ENCODE results near the gene IGFBP2.

IGFBP2 gene

DNA sequence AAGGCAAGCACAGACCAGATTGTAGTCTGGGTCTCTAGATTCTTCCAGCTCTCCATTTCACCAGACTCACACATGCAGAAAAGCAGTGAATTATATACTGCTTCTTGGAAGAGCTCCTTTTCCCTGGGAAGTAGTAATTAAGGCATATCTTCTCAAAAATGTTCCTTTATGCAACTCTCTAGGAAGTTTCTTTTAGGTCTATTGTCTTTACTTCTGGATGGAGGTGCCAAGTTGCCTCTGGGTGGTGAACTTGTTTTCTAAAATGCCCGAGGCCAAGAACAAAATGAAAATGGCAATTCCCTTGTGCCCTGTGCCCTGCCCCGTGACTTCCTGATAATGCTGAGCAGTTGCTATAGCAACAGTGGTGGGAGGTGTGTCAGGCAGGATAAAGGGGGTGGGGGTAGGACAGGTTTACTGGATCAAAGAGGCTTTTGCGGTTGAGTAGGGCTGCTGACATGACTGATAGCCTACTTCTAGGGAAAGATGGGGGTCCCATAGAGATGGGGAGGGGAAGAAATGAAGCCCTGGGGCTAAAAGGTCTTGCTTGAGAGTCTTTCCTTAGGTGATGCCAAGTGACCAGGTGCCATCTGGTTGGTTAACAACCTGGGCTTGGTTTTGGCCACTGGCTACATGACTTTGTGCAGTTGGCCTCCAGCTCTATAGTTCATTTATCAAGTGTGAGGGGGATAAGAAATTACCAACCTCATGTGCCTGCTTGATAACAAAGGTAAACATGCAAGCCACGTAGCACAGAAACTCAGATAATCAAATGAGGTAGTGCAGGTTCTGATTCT, 11.8 kb downstream of the IGFBP2 start:
- no peak for DNase-seq

DNA sequence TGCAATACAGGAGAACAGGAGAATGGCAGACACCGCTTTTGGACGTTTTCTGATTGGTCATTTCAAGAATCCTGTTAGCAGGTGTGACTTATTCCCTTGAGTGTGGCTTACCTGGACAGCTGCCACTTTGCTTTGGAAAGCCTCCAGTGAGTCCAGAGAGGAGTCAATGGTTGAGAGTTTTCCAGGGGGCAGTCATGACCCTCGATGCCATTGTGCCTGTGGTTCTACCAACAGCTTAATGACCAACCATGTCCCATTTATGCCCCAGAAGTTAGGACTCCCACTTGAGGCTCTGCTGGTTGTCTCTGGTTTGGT, 12.4 kb downstream of the IGFBP2 start:
- DNase-seq, result no peak

DNA sequence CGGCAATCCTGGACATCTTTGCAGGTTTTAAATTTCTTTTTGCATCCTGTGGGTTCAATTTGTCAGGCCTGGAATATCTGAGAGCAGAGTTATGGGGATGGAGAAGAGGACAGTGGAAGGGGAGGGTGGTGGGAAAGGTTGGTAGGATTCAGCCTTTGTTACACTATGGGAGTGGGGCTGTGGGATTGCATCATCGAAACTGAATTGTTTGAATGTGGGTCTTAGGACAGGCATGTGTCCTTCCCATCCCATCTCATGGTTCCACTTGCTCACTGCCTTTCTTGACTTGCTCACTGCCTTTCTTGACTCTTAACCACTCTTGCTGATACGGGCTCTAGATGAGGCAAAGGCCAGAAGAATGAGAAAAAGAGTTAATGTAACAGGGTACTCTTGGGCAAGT, 12.9 kb downstream of the IGFBP2 start:
- no peak for DNase-seq

DNA sequence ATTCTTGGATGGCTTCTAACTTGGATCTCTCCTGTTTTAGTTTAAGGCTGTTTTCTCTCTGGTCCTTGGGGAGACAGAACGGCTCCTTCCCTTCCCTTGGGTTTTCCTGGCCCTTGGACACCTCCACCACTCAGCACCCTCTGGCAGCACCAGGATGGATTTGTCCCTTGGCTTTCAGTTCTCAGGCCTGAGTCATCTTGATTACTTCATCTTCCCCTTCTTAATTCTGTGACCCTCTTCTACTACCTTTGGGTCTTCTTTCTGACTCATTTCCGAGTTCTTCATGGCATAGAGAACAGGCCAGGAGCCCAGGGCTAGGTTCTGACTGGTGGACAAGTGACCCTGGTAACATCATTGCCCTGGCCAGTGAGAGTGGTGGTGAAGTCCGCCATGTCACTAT, 14.9 kb downstream of the IGFBP2 start:
- DNase-seq, result no peak

DNA sequence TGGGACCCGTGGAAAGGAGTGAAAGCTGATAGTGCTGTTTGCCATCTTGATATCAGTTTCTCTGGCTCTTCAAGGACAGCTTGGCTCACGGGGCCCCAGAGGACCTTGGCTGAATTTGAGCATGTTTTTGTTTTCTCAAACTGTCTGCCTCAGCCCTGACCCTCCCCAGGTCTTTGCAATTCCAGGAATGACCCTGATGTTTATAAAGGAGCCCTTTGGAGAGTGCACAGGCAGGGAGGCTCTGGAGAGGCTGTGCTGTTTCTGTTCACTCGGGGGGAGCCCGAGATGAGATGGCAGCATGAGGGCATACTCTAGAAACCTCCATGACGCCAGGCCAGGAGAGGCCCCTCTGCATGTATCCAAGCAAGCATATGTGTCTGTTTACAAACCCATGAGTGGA, 16.4 kb downstream of the IGFBP2 start:
- DNase-seq, result no peak

DNA sequence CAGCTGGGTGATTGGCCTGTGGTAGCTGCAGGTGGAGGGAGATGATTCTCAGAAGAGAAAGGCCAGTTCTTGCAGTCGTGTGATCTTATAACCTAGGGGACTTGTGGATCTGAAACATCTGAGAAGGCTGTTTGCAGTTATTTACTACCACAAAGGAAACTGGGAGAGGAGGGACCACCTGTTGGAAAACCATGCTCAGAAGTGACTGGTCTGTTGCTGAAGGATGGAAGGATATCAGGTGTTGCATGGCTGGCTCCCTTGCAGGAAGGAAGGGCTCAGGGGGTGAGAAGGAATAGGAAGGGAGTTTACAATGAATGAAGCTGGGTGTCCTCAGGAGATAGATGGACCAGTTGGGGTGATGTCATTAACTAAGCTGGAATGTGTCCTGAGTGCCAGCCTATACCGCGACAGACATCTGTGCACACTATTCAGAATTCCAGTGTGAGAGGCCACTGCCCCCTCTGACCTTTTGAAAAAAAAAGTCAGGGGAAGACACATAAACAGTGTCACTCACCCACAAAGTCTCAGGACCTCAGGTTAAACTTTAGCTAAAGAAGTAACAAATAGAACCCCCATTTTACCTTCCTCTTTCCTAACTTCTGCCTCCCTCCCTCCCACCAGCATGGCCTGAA, 17.5 kb downstream of the IGFBP2 start:
- no peak for DNase-seq

DNA sequence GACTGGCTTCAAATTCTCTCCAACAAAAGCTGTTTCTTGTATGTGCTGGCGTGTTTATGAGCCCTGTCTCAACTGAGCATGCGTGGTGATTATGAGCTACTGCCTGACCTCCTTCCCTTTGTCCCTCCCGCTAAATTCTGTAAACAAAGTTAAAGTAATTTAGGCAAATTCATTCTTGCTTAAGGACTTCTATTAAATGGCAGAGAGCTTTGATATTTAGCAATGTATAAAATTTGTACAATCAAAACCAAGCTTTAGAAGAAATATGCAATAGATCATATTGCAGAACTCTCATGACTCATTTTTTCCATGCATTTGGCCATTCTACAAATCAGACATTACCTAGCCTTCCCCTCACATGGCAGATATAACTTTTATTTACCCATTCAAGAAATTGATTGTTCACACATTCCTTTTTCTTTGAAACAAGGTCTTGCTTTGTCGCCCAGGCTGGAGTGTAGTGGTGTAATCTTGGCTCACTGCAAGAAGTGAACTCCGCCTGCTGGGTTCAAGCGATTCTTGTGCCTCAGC, 18.2 kb downstream of the IGFBP2 start:
- no peak for DNase-seq

DNA sequence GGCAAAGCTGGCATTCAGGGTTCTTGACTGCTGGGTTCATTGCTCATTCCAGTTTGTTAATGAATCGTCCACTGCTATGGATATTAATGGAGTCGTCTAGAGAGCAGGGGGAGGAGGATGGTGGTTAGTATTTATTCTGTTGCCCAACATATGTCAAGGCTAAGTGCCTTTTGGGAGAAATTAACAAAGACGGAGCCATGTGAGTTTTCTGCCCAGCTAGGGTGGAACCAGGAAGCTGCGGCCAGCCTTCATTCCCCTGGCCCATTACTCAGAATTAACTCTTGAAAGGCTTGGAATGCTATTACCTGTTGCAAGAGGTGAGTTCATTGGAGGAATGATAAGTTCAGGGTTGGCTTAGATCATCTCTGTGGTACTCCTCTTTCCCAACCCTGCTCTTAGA, 19.3 kb downstream of the IGFBP2 start:
- DNase-seq, result no peak

DNA sequence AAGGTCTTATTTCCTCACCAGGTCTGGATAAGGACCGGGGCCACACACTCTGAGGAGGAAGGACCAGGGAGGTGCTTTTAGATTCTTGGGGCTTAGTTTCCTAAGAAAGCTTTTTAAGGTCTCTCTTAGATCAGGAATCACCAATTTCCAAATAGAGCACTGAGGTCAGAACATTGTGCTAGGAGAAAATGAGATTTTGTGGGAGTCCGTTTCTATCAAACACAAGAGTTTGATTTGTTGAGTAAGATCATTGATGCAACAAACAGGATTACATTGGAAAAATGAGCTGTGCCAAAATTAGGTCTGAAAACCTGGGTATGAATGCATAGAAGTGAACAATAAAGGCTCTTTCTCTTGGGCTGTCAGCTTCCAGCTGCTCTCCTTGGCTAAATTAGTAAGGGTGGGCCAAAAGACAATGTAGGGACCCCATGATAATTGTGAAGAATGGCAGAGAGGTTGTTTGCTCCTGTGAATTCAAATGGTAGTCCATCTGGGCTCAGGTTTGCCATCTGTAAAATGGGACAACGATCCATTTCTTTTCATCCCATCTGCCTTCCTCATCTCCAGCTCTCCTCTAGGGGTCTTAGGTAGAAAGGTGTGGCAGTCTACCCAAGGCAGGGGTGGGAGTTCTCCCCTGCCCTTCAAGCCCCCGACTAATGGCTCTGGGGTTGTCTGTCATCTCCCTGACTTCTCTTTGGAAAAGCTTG, 20.0 kb downstream of the IGFBP2 start:
- no peak for DNase-seq

DNA sequence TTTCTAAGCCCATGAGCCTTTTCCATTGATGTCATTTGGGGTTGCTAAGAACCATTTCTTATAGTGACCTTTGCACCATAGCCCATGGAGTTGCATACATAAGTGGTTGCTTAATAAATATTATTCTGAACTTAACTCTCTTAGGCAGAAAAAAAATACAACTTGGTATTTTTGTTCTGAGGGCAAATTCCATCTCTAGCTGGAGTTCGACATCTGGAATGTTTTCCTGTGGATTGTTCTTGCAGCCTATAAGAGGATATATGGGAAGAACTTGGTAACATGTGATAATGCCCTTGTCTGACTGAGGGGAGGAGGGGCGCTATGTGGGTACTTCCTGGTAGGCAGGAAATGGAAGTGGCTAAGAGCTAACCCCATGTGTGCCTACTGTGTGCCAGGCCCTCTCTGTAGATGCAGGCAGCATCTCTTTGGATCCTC, 20.7 kb downstream of the IGFBP2 start:
- no peak for DNase-seq

DNA sequence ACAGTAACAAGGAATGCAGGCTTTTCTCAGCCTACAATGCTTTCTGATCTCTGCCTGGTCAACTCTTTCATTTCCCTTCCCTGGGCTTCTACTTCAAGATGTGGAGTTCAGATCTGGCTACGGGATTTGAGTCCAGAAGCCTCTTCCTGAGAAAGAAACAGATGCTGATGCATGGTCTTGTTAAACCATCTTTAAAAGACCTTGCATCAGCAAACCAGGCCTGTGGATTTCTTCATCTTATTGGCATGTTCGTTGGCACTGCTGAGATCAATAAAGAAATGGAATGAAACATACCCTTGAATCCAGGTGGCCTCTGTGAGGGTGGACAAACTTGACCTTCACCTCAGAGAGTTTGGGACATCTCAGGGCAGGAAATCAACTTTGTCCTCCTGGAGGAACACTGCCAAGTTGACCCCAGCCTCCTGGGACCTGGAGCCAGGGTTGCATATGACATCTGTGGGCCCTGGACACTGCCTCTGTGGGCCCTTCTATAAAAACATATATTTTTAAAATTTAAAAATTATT, 21.4 kb downstream of the IGFBP2 start:
- no peak for DNase-seq

DNA sequence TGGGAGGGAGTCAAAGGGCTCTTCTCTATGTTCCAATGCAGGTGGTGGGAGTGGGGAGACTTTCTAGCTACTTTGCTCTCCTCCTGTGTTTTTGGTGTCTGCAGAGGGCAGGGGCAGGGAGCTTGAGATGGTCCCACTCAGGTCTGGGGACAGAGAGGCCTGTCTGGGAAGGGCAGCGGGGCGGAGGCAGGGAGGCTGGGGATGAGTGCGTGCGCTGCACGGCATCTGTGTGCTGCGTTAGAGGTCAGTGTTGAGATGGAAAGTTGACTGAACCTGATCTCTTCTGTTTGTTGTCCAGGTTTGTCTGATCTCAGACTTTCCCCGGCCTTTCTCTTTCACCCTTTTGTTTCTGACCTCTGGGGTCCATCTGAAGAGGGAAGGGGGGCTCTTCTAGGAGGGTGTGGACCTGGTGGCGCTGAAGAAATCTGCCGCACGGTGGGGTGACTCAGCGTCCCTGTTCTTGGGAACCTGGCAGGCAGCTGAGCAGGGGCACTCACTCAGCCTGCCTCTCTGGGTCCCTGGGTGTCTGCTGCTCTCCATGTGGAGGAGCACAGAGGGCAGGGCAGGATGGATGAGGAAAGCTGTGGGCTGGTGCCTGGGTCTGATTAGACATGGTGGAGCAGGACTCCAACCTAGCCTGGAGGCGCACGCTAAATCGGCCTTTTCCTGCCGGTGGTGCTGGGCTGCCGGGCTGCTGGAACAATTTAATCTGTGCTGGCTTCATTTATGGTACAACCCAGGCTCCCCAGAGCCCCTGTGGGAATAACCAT, 24.1 kb downstream of the IGFBP2 start:
- no peak for DNase-seq

DNA sequence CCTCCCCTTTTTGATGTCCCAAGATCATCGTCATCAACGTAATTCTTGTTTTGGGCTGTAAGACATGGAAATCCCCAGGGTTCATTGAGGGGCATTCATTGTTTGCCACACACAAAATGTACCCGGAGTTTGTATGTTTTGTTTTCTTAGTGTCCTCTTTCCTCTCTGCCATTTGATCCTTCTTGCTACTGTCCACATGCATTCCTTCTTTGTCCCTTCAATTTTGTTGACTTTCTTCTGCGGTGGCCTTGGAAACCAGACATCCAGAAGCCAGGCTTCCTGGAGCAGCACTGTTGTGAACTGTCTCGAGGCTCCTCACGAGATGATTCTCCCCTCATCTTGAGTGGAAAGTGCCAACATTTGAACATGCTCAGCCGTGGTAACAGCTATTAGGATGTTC, 24.8 kb downstream of the IGFBP2 start:
- DNase-seq, result no peak

DNA sequence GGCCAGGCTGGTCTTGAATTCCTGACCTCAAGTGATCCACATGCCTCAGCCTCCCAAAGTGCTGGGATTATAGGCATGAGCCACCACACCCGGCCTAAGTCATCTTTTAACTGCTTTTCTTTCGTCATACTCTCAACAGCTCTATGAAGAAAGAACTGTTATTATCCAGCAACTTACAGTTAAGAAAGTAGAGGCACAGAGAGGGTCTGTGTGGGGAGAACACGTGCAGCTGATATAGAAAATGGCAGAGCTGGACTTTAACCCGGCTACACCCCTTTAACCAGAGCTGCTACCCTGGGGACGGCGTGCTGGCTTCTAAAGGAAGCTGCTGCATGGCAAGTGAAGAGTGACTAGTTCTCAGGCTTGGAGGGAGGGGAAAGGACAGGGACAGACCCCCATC, 25.5 kb downstream of the IGFBP2 start:
- no peak for DNase-seq

DNA sequence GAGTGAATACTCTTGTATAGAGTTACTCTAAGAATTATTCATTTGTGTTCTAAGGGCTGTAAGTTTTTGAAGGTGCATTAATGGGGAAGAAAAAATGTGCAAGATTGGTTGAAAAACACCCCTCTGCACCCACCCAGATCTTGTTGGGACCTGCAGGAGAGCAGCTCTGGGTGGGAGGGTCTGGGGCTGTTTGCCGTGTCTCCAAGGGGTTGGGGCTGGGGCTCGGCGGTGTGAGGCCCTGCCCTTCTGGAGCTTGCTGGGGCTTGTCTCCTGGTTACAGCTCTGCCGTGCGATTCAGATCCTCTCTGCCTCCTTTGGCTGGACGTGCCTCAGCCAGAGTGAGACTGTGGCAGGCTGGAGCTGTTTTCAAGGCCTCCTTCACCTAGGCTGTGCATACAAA, 26.1 kb downstream of the IGFBP2 start:
- no peak for DNase-seq

DNA sequence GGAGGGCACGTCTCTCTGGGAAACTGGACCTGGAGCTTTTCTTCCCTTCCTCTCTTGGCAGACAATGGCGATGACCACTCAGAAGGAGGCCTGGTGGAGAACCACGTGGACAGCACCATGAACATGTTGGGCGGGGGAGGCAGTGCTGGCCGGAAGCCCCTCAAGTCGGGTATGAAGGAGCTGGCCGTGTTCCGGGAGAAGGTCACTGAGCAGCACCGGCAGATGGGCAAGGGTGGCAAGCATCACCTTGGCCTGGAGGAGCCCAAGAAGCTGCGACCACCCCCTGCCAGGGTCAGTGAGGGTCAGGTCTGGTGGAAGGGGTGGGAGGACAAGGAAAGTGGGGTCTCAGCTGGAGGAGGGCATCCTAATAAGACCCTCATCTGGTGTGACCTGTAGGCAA, 27.3 kb downstream of the IGFBP2 start:
- DNase-seq, result no peak

DNA sequence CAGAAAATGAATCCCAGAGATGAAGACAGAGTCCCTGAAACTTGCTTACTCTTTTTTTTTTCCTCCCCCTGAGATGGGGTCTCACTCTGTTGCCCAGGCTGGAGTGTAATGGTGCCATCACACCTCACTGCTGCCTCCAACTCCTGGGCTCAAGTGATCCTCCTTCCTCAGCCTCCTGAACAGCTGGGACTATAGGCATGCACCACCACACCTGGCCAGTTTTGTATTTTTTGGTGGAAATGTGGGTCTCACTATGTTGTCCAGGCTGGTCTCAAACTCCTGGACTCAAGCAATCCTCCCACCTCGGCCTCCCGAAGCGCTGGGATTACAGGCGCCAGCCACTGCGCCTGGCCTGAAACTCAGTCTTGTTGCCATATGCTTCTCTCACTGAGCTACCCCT, 27.8 kb downstream of the IGFBP2 start:
- no peak for DNase-seq

DNA sequence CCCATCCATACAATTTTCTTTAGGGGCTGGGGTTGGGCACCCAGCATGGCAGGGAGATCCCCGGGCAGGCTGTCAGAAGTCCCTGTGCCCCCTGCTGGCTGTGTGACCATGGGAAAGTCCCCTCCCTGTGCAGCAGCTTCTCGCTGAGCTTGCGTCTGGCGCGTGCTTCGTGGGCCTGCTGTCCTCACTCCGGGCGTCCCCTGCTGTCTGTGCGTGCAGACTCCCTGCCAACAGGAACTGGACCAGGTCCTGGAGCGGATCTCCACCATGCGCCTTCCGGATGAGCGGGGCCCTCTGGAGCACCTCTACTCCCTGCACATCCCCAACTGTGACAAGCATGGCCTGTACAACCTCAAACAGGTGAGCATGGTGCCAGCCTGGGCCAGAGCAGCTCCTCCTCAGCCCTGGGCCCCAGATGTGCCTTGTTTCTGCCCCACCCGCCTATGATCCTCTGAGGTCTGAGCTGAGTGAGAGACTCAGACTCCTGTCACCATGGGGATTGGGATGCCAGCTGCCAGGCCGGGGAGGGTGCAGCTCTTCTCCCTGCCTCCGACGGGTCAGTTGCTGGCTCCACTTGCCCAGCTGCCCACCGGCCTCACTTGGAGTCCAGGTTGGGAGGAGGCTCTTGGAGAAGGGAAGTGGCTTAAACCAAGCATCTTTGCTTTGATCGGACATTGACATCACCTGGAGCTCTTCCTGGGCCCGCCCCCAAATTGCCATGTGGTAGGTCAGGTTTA, 28.6 kb downstream of the IGFBP2 start:
- no peak for DNase-seq

DNA sequence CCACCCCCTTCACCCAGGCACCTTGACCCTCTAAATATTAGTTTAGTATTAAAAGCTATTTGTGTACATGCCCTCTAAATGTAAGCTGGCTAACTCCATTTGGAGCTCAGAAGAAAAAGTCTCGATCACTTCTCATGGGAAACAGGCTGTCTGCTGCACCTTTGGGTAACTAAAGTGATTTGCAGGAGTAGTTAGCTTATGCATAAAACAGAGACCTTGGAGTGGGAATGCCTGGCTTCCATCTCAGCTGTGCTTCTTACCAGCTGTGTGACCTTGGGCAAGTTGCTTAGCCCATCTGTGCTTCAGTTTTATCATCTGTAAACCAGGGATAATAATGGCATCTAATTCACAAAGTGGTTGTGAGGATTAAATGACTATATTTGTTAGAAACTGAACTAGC, 29.9 kb downstream of the IGFBP2 start:
- no peak for DNase-seq

DNA sequence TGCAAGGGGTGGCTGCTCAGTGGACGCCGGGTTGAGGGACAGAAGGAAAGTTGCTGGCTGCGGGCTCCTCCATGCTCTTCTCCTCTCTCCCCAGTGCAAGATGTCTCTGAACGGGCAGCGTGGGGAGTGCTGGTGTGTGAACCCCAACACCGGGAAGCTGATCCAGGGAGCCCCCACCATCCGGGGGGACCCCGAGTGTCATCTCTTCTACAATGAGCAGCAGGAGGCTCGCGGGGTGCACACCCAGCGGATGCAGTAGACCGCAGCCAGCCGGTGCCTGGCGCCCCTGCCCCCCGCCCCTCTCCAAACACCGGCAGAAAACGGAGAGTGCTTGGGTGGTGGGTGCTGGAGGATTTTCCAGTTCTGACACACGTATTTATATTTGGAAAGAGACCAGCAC, 30.6 kb downstream of the IGFBP2 start:
- no peak for DNase-seq

DNA sequence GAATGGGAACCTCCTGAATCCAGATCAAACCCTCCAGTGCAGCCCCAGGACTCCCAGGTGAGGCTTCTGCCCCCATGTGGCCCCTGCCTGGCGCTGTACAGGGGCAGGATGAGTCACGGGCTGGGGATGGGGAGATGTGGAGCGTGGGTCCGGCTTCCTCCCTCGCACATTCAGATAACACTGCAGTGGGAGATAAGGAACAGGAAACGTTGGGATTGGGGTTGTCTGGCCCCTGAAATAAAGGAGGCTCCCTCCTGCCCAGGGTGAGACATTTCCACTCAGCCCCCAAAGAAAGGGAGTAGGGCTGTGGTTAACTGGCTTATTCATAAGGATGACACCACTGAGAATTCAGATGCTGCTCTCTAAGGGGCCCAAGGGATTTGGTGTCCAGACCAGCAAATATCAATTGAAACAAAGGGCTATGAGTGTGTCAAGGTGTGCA, 31.4 kb downstream of the IGFBP2 start:
- DNase-seq, result no peak

DNA sequence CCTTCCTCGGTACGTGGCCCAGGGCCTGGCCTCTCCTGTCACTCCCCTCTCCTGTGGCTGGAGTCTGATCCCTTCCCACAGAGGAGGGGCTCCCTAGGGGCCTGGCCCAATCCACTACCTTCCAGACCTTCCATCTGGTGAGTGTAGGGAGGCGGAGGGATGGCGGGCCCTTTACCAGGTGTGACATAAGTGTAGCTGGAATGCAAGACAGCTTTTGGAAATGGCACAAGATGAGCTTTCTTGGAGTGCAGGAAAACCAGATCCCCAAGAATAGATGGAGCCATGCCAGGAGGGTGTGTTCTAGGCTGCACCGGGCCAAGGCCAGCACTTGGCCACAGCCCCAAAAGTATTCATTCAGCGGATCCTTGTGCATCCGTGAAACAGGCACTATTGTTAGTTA, 32.0 kb downstream of the IGFBP2 start:
- DNase-seq, result no peak
